Glutamatergic neuron (in vitro differentiated cells): ENCODE results near the gene DCAF17. TPM values are rescaled to one million over a fixed set of nuclear protein-coding genes. Genes with fewer than 3 reads are reported as not detected.
"Not testable (repeated sequence)": the region's sequence is repeated elsewhere in the genome, so short reads cannot be mapped to it uniquely, and the experiment has no call there.

Experiments
- DNase-seq: peaks from one replicate; pipeline ENCODE4 v3.0.0; 2022
- H3K27ac Mint-ChIP-seq: one replicate; pipeline ENCODE4 v1.8.0; 2020; ENCODE audit warnings: mild to moderate bottlenecking, mixed read lengths, inconsistent platforms; ENCODE audit not compliant: unreplicated experiment
- H3K27me3 Mint-ChIP-seq: one replicate; pipeline ENCODE4 v1.8.0; 2020; ENCODE audit warnings: mild to moderate bottlenecking, moderate library complexity, mixed read lengths, inconsistent platforms; ENCODE audit not compliant: unreplicated experiment
- H3K36me3 Mint-ChIP-seq: one replicate; pipeline ENCODE4 v1.8.0; 2020; ENCODE audit warnings: mild to moderate bottlenecking, mixed read lengths, inconsistent platforms; ENCODE audit not compliant: unreplicated experiment
- H3K4me1 Mint-ChIP-seq: one replicate; pipeline ENCODE4 v1.8.0; 2020; ENCODE audit warnings: mild to moderate bottlenecking, low read depth, mixed read lengths, inconsistent platforms; ENCODE audit not compliant: unreplicated experiment
- H3K4me3 Mint-ChIP-seq: one replicate; pipeline ENCODE4 v1.8.0; 2020; ENCODE audit warnings: mild to moderate bottlenecking, mixed read lengths, inconsistent platforms; ENCODE audit not compliant: unreplicated experiment
- H3K9me3 Mint-ChIP-seq: one replicate; pipeline ENCODE4 v1.8.0; 2020; ENCODE audit warnings: mild to moderate bottlenecking, moderate library complexity, mixed read lengths, inconsistent platforms; ENCODE audit not compliant: unreplicated experiment
- CTCF ChIP-seq: fragments of 200-600 bp; sonication (generic); IDR thresholded peaks from one replicate; pipeline ENCODE4 v1.5.0; 2021; ENCODE audit not compliant: partially characterized antibody, unreplicated experiment
- total RNA-seq: library from RNA; stranded (reverse); fragmentation: NEBNext Ultra II Directional; extraction: Animal tissue kit (Norgen Biotek cat#: 25700); gene quantifications from one replicate; pipeline ENCODE4 v1.2.1, GENCODE V29; 2021; ENCODE audit not compliant: unreplicated experiment

DCAF17 gene
- total RNA-seq, 1 donor from 2014 or later: 17.0 TPM

DNA sequence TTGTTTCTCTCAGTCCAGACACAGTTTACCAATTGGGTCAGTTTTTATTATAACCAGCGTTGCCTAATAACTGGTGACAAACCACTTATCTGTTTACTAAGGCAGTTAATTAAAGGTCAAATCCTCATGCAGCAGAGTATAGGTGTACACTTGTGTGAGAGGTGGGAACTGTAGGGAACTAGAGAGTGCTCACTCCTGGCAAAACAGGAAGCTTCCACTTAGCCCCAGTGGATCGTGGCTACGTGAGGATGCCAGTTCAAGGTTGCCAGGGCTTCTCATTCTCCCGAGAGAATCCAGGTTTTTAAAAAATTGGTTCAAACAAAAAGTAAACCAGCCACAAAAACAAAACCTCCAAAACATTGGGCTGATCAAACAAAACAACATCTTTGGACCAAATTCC, 96.4 kb downstream of the DCAF17 start:
- no peak for TF ChIP-seq CTCF
- DNase-seq: no peak
- Mint-ChIP-seq H3K9me3 (no peaks in the 10 kb centered on the region), H3K4me3 (no peak overlapping the region), H3K4me1 (no peaks in the 10 kb centered on the region), H3K27me3 (peaks cover 2% of the 10 kb centered on the region), H3K27ac (no peak overlapping the region), H3K36me3 (peaks cover 5% of the 10 kb centered on the region)

- H3K9me3 Mint-ChIP-seq, DNase-seq: not testable (repeated sequence)
Measured at GRCh38 chr2:171530859-171531258, 96.8 kb downstream of the DCAF17 start.

DNA sequence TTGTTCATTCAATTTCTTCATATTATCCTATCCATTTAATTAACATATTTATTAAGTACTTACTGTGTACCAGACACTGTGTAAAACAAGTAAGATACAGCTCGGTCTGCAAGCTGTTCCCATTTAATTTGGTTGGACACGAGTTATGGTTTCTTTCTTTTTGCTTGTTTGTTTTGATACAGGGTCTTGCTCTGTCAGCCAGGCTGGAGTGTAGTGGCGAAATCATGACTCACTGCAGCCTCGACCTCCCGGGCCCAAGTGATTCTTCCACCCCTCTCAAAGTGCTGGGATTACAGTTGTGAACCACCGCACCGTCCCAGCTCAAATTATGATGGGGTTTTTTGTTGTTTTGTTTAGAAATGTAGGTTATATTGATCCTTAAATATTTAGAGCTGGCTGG, 97.3 kb downstream of the DCAF17 start:
- H3K27me3 Mint-ChIP-seq: peaks cover 2% of the 10 kb centered on the region
- H3K4me3 Mint-ChIP-seq: no peak overlapping the region
- H3K36me3 Mint-ChIP-seq: peaks cover 5% of the 10 kb centered on the region
- no peak for TF ChIP-seq CTCF
- no peak for DNase-seq
- no peaks in the 10 kb centered on the region for H3K4me1 Mint-ChIP-seq
- H3K27ac Mint-ChIP-seq: no peak overlapping the region
- H3K9me3 Mint-ChIP-seq: no peaks in the 10 kb centered on the region

More at GRCh38 chr2:171530859-171531258, 96.8 kb downstream of the DCAF17 start:
- not testable (repeated sequence) for H3K27me3 Mint-ChIP-seq, H3K36me3 Mint-ChIP-seq, H3K4me3 Mint-ChIP-seq, H3K4me1 Mint-ChIP-seq, H3K27ac Mint-ChIP-seq

- TF ChIP-seq CTCF: no peak
- Mint-ChIP-seq H3K27ac (no peak overlapping the region), H3K27me3 (peaks cover 2% of the 10 kb centered on the region), H3K36me3 (peaks cover 5% of the 10 kb centered on the region), H3K4me1 (no peaks in the 10 kb centered on the region), H3K4me3 (no peak overlapping the region), H3K9me3 (no peaks in the 10 kb centered on the region)
- DNase-seq: no peak
Measured at GRCh38 chr2:171531836-171532450, 97.9 kb downstream of the DCAF17 start.

- no peak for DNase-seq
- TF ChIP-seq CTCF: no peak
- peaks cover 5% of the 10 kb centered on the region for H3K36me3 Mint-ChIP-seq
- no peak overlapping the region for H3K4me3 Mint-ChIP-seq
- H3K9me3 Mint-ChIP-seq: no peaks in the 10 kb centered on the region
- H3K27ac Mint-ChIP-seq: no peak overlapping the region
- peaks cover 2% of the 10 kb centered on the region for H3K27me3 Mint-ChIP-seq
- no peaks in the 10 kb centered on the region for H3K4me1 Mint-ChIP-seq
Measured at GRCh38 chr2:171533331-171533730, 99.3 kb downstream of the DCAF17 start.

Other genes starting within 250 kb of the DCAF17 start
- gene METTL8, start 236 bp upstream of the DCAF17 start, total RNA-seq: 10.9 TPM
- gene CYBRD1, start 88.2 kb downstream of the DCAF17 start, total RNA-seq: 0.54 TPM